ENCODE measurements around the gene UNC119B.
"Not testable (repeated sequence)": the region's sequence is repeated elsewhere in the genome, so short reads cannot be mapped to it uniquely, and the experiment has no call there.

UNC119B gene

DNA sequence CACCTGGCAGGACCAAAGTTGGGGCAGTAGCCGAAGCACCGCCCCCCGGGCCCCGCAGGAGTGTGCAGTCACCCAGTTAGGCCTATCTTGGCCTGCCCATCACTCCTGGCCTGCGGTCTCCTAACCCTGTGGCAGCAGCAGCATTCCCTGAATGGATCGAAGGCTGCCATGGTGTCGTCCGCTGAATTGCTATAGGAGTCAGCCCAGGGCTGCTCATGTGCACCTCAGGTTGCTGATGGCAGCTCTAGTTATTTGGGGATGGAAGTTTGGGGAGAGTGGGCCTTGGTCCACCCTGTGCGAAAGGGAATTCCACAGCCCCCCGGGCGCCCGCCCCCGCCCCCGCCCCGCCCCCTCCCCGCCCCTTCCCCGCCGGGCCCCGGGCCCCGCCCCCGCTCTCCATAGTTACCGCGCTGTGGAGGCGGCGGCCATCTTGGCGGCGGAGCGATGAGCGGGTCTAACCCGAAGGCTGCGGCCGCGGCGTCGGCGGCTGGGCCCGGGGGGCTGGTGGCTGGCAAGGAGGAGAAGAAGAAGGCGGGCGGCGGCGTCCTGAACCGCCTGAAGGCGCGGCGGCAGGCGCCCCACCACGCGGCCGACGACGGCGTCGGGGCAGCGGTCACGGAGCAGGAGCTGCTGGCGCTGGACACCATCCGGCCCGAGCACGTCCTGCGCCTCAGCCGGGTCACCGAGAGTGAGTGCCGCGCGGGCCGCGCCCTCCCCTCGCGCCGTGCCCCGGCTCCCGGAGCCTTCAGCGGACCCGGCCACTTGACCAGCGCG, at the start of gene UNC119B:
TSS of gene UNC119B (plus strand) at position 428 of the 774 bp plus-strand sequence. CDS start at position 445, 17 bp downstream.
- DNase-seq, result peak; percentile 58

DNA sequence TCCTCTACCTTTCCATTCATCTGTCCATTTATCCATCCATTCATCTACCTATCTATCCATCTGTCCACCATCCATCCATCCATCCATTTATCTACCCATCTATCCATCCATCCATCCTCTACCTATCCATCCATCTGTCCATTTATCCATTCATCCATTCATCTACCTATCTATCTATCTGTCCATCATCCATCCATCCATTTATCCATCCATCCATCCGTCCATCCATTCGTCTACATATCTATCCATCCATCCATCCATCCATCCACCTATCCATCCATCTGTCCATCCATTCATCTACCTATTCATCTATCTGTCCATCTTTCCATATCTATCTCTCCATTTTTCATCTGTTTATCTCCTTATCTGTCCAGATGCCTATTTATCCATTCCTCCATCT, 48.8 kb upstream of the UNC119B start:
- no peak for DNase-seq

DNA sequence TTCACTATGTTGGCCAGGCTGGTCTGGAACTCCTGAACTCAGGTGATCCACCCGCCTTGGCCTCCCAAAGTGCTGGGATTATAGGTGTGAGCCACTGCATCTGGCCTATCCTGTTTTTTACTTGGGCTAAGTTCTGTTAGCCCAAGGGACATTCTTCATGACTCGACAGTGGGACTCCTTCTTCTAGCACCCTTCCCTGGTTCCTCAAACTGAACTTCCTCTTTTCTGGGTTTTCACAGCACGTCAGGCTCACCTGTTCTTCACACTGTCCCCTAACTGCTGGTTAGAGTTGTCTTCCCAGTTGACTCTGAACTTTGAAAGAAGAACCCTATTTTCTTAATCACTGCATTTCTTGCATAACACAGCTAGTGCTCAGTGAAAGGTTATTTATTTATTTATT, 47.4 kb upstream of the UNC119B start:
- peak; percentile 38 for DNase-seq

DNA sequence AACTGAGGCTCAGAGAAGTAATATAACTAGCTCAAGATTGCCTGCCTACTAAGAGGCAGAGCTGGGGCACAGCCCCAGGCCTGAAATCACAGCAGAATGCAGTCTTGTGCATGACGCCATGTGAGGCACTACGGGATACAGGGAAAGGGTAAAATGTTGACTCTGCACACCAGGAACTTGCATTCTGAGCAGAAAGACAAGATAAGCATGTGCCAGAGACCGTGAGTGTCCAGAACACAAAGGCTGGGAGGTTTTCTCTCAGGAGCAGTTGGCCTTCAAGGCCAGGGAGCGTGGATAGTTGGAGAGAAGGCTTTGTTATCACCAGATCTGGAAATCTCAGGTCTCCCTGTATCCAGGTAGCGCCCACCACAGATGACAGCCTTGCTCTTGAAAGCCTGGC, 46.5 kb upstream of the UNC119B start:
- no peak for DNase-seq

DNA sequence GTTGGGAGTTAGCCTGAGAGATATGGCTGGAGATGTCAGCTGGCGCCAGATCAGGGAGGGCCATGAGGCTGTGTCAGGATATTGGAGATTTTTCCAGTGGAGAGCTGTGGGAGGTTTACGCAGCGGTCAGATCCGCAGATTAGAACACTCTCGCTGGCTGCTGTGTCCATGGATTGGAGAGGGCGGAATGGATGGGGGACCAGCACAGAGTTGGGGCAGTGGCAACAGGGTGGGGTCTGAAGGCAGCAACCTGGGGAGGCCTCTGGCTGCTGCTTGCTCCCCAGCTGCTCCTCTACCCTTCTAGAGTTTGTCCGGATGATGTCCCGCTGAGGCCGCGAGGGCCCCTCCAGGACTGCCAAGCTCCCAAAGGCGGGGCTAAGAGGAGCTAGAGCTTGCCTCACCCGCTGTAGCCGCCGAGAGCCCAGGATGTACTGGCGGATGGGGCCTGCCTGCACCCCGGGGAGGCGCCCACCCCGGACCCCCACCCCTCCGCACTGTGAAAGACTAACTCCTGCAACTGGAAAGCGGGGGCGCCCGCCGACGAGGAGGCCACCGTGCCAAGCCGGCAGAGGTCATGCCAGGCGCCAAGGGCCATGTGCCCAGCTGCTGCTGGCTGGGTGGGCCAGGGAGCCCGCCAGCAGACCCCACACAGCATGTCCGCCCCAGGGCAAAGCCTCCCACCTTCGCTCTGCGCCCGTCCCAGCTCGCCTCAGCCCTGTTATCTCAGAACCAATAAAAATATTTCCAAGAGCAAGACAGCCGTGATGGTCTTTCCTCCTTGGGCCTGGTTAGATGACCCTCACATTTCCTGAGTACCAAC, 43.5 kb upstream of the UNC119B start:
- no peak for DNase-seq

DNA sequence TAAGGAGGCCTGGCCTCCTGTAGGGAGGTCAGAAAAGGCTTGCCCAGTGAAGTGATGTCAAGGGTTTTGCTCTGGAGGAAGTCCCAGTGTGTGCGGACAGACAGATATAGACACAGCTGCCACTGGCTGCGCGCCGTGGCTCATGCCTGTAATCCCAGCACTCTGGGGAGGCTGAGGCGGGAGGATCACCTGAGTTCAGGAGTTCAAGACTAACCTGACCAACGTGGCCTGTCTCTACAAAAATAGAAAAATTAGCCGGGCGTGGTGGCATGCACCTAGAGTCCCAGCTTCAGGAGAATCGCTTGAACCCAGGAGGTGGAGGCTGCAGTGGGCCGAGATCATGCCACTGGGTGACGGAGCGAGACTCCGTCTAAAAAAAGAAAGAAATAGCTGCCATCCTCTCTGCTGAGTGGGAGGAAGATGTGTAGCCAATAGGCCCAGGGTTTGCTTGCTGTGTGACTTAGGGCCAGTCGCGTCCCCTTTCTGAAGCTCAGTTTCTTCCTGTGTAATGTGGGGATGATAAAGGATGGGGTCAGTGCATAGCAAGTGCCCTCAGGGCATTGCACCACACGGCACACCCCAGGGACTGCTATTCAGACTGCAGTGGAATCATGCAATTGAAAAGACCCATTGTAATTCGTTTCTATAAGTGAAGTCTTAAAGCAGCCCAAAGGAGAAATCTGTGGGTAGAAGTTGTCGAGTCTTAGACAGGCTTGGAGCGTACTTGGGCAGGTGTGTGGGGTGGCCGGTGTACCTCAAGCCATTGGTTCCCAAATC, 42.0 kb upstream of the UNC119B start:
- no peak for DNase-seq

DNA sequence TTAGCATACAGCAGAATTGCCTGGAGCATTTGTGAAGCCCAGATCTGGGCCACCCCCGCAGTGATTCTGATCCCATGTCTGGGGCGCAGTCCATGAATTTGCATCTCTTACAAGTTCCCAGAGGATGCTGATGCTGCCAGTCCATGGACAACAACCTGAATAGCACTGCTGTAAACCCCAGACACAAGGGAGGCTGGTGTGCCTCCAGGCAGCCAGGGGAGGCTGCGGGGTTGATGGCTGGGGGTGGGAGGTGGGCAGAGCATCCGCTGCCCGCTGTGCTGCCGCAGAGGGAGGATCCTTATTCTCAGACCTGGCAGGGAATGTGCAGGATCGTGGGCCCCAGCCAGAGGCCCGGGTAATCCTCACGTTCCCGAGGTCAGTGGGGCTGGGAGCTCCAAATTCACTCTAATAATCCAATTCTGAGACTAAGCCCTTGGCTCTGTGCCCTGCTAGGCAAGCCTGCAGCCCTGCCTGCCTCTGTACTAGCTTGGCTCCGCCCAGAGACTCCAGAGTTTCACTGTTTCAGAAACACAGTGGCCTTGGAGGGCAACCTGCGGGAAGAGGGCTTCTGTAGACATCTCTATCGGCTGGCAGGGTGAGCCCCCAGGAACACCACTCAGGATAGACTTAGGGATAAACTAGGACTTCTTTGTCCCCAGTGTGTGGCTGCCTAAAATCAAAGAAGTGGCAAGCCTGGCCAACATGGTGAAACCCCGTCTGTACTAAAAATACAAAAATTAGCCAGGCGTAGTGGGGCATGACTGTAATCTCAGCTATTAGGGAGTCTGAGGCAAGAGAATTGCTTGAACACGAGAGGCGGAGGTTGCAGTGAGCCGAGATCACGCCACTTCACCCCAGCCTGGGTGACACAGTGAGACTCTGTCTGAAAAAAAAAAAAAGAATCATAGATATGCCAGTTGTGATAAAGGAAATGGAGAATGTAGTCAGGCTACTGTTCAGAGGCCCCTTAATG, 41.1 kb upstream of the UNC119B start:
- DNase-seq, result no peak

DNA sequence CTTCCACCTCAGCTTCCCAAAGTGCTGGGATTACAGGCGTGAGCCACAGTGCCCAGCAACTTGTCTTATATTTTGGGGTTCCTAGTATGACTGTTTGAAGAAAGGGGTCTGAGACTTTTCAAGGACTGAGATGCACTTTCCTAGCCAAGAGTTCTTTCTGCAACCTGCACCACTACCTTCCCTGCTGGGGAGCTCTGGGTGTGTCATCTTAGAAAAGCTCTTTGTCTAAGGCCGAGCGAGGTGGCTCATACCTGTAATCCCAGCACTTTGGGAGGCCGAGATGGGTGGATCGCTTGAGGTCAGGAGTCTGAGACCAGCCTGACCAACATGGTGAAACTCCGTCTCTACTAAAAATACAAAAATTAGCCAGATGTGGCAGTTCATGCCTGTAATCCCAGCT, 40.0 kb upstream of the UNC119B start:
- DNase-seq, result not testable (repeated sequence)

DNA sequence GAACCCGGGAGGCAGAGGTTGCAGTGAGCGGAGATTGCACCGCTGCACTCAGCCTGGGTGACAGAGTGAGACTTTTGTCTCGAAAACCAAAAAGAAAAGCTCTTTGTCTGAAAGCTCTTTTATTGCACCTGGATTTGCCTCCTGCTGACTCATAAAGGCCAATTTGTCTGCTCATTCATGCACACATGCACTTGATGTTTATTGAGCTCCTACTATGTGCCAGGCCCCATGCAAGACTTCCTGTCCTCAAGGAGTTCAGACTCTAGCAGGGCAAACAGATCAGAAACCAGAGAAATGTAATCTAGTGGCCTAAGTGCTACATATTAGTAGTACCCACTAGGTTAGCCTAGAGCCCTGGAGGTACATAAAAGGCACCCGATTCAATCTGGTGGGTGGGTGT, 39.6 kb upstream of the UNC119B start:
- no peak for DNase-seq

DNA sequence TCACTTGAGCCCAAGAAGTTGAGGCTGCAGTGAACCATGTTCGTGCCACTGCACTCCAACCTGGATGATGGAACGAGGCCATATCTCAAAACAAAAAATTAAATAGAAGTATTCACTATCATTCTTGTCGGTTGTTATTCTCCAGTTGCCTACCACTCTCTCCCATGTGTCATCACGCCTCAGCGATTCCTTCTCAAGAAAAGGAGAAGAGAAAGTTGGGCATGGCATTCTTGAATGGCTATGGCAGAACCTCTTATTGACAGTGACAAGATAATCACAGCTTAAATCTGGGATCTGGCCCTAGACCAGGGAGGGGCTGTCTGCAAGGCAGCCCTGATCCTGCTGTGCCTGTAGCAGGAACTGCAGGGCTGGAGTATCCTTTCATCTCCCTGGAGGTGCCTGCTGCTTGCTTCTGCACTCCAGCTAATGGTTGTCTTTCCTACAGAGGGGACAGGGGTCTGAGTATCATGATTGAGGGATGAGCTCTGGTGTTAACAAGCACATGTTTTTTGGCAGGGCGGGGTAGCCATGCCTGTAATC, 36.1 kb upstream of the UNC119B start:
- DNase-seq, result peak; percentile 67

DNA sequence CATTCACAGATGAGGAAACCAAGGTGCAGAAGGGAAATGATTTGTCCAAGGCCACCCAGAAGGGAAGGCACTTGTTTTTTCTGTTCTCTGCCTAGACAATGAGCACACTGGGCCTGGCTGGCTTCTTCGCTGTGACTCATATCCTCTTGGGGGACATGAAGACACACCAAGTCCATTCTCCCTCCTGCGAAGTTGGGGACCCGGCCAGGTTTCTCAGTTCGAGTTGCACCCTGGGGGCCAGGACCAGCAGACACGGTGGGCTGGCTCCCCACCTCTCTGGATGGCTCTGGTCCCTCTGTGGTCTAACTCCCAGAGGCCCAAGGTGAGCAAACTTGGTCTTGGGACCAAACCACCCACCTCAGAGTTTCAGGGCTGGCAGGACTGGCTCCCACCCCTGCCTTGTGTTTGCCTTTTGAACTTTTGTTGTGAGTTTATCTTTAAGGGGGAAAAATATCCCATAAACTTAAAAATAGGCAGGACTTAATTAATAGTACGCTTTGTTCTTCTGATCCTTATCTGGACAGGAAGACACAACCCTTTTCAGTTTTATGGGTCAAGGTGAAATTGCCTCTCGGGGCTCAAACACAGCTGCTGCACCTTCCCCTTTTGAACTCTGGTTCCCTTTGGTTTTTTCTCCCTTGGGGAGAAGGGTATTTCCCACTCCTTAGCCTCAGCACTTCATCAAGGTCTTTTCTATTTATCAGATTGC, 32.3 kb upstream of the UNC119B start:
- DNase-seq, result peak; percentile 46

DNA sequence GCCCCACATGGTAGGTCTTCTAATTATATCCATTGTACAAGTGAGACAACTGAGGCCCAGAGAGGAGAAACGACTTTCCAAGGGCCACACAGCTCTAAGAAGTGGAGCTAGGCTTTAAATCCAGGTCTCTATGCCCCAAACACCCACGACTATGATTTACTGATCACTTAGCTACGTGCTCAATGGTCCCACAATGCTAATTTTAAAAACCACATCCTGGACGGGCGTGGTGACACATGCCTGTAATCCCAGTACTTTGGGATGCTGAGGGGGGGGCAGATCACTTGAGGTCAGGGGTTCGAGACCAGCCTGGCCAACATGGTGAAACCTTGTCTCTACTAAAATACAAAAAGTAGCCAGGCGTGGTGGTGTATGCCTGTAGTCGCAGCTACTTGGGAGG, 31.7 kb upstream of the UNC119B start:
- no peak for DNase-seq

DNA sequence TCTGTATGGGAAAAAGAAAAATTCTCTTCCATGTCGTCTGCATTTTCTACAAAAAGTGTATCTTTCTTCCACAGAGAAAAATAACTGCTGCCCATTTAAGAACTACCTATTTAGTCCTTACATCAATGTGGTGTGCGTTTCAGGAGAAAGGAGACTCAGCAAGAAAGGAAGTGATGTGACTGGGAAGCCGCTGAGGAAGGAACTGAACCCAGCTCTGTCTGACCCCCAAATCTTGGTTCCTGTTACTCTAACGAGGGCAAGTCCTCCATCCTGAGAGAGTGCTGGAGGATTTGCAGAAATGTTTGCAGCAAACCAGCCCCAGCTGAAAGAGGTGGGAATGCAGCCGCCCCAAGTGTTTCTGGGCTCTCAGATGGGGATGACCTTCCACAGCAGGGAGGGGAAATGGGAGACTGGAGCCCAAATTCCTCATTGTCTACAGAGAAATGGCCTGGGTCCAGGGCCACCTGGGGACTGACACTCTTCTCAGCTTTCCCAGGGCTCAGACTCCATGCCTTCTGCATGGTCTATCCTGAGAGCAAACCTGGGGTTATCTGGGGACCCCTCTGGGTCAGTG, 30.0 kb upstream of the UNC119B start:
- DNase-seq, result peak; percentile 23

DNA sequence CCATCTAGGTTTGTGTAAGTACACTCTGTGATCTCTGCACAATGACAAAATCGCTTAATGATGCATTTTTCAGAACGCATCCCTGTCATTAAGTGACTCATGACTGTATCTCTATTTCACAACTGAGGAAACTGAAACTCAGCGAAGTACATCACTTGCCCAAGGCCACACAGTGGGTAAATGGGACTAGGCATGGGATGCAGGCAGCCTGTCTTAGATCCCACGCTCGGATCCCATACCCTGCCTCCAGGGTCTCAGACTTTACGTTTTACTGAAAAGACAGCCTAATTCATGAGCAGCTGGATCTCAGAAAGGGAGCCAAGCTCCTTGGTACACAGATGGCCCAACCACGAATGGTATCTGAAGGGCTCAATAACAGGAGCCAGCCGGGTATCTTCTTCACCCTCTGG, 25.7 kb upstream of the UNC119B start:
- DNase-seq, result peak; percentile 94

DNA sequence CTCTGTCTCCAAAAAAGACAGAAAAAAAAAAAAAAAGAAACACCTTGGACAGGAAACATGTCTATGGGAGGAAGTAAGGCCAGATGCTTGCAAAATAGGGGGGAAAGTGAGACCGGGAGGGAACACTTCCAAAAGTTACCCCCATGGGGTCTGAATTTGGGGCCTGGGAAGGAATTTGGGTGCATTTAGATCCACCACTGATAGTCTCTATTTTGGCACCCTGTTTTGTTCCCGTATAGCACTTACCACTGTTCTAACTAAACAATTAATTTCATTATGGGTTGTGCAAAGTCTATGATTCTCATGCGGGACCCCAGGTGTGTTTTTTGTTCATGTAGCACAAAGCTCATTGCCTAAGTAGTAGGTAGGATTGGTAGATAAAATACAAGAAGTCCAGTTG, 24.7 kb upstream of the UNC119B start:
- DNase-seq, result no peak

DNA sequence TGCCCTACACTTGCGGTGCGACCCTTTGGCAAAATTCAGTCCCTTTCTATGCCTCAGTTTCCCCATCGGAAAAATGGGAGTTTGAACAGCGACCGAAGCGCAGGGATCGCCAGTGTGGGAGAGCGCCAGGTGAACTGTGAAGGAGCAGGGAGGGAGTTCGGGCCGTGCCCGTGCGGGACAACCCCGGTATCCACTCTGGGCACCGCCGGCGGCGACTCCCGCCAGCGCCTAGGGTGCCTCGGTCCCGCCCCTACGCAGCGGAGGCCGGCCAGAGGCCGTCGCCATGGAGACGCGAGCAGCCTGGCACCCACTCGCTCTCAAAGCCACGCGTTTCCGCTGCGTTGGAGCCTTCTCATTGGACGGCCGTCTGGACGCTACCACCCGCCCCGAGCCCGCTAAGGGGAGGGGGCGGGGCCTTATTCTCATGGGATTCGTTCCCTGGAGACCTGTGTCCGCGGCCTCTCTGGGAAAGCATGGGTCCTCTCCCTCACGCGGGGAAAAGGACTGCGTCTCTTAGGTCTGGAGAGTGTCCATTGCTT, 24.0 kb upstream of the UNC119B start:
- peak; percentile 100 for DNase-seq

DNA sequence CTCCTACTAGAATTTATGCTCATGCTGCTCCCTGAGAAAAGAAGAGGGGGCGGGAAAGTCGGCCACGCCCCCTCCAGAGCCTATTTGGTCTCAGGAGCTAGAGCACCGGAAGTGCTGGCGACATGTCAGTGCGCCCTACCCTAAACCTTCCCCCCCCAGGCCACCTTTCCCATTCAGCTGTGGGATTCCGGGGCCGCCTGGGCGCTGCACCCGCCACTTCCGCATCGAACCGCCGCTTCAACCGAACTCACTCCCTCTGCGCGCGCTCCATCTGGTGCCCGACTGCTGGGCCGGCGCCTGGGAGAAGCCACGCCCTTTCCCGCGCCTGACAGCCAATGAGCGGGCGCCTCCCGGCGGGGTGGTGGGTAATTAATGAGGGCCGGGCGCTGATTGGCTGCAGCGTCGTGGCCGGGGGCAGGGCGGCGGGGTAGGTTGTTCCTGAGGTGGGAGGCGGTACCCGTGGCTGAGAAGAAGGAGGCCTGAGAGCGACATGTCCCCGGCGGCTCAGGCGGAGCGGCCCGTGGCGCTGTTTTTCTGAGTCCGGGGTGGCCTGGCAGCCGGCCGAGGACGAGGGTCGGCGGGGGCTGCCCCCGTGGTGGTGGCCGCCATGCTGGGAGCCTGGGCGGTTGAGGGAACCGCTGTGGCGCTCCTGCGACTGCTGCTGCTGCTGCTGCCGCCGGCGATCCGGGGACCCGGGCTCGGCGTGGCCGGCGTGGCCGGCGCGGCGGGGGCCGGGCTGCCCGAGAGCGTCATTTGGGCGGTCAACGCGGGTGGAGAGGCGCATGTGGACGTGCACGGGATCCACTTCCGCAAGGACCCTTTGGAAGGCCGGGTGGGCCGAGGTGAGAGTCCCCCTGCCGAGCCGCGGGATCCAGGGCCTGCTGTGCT, 23.3 kb upstream of the UNC119B start, which contains the start of gene MLEC:
TSS of gene MLEC (plus strand) at position 460 of the 888 bp plus-strand sequence. CDS start at position 608, 148 bp downstream.
- peak; percentile 98 for DNase-seq

DNA sequence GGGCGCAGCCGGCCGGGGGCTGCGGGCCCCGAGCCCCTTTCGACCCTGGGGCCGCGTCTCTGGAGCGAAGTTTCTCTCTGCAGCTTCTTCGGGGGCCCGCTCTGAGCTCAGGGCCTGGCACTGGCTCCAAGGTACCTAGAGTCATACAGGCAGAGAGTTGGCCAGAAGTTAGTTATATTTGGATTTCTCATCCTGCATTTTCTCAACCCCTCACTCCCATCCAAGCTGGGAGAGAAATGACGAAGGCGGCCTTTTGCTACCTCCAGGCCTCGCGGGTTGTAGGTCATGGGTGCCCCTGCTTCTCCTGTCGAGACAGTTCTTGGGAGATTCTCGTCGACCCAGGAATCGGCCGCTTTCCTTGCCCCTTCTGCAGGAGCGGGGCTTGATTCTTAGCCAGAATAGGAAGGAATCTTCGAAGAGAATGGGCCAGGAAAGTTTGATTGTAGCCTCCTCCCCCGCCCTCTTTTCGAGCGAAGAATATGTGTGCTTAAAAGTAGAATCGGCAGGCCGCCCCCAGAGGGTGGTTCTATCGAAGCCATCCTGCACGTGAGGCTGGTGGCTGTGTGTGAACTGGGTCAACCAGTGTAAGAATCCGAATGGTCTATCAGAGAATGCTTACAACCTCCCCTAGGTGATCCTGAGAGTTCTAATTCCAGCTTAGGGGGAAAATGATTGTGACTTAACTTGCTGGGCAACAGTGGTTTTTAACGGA, 22.5 kb upstream of the UNC119B start:
- peak; percentile 49 for DNase-seq

Data from suppressor macrophage treated with lipopolysaccharide for 4 hours (primary cell).